Suprapubic skin (tissue), 4 donors: ENCODE data around the gene NRF1. TPM values are rescaled to one million over a fixed set of nuclear protein-coding genes. Genes with fewer than 3 reads are reported as not detected.
A peak's percentile ranks its signal among the peaks of the same experiment; 100 is the strongest.

Source experiments
- DNase-seq, 2 donors: peaks; one replicate each; pipeline ENCODE4 v3.0.0-alpha.2; 2019; ENCODE audit warnings: low spot score in 2 of 2
- H3K27ac ChIP-seq: fragments of 200-600 bp; sonication (generic); one replicate; pipeline ENCODE4 v1.5.1; 2019
- H3K27me3 ChIP-seq: fragments of 200-600 bp; sonication (generic); one replicate; pipeline ENCODE4 v1.5.1; 2019
- H3K36me3 ChIP-seq: fragments of 200-600 bp; sonication (generic); one replicate; pipeline ENCODE4 v1.5.1; 2019
- H3K4me1 ChIP-seq: fragments of 200-600 bp; sonication (generic); one replicate; pipeline ENCODE4 v1.5.1; 2019
- H3K4me3 ChIP-seq: fragments of 200-600 bp; sonication (generic); one replicate; pipeline ENCODE4 v1.5.1; 2019; ENCODE audit warnings: mild to moderate bottlenecking
- H3K9me3 ChIP-seq: fragments of 200-600 bp; sonication (generic); one replicate; pipeline ENCODE4 v1.5.1; 2019
- EP300 ChIP-seq: sonication (generic); formaldehyde crosslinking; IDR thresholded peaks from one replicate; pipeline ENCODE4 v1.6.1; 2017; ENCODE audit warnings: antibody characterized with exemption
- POLR2A ChIP-seq, 2 donors: fragments of 450-650 bp; IDR thresholded peaks; one replicate each; pipeline ENCODE4 v1.6.1; 2017; ENCODE audit warnings: antibody characterized with exemption in 2 of 2, mild to moderate bottlenecking in 2 of 2, moderate library complexity in 2 of 2
- POLR2AphosphoS5 ChIP-seq, 3 donors: sonication (generic); formaldehyde crosslinking; IDR thresholded peaks; one replicate each; pipeline ENCODE4 v1.6.1; 2017; ENCODE audit warnings: antibody characterized with exemption in 3 of 3
- WGBS: methylation state at CpG from one replicate; pipeline ENCODE4 v1.1.5; 2018; 5-methylcytosine and 5-hydroxymethylcytosine counted together
- total RNA-seq, 4 donors: library from RNA; depleted of rRNA; stranded (reverse); fragments of >200 nt; gene quantifications; one replicate each; pipeline ENCODE4 v1.1.0, GENCODE V29; 2016
- TF ChIP-seq, protein P1 (sequence below), 2 donors: fragments of 200-600 bp in 1 of 2; fragments of 450-650 bp in 1 of 2; sonication (generic) in 1 of 2; IDR thresholded peaks; one replicate each; pipeline ENCODE4 v1.5.1; 2016 to 2019; ENCODE audit warnings: antibody characterized with exemption in 2 of 2, mild to moderate bottlenecking in 1 of 2, moderate library complexity in 1 of 2

Gene NRF1
- total RNA-seq, 4 donors from 2014 or later: 11.7 to 33.2 (median 15.5) TPM

DNA sequence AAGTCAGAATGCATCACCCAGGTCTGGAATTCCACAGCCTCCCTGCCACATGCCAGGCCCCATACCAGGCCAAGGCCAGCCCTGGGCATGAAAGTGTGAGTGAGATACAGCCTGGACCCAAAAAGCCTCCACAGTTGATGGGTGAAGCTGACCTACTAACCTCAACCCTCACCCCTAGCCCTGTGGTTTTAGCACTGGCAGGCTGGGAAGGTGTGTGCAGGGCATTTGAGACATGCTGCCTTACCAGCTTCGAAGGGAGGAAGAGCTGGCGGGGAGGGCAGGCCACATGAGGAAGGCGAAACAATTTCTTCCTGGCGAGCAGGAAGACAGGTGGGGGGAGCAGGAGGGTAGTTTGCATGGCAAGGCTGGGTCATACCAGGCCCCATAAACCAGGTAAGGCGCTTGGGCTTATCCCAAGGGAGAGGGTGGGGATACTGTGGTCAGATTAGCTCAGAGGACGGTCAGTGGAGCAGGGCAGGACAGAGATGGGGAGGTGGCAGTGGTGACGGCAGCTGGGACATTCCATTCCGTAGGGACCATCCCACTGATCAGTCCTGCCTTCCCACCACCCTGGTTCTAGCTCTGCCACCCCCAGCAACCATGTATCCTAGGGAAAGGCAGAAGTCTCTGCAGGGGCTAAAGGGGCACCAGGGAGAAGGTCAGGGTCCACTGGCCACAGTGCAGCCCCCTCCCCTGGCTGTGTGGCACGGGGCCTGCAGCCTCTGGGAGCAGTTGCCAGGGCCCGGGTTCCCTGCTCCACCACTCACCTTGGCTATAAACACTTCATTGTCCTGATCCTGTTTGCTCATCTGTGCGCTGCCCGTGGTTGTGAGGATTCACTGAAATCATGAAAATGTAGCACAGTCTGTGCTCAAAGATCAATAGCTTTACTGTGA is 155.8 kb downstream of the NRF1 start:
- Histone ChIP-seq H3K4me3 (no peak overlapping the region), H3K9me3 (no peaks in the 10 kb centered on the region), H3K36me3 (no peaks in the 10 kb centered on the region), H3K27me3 (peaks cover 6% of the 10 kb centered on the region), H3K4me1 (no peaks in the 10 kb centered on the region), H3K27ac (no peak overlapping the region)
- no peak for DNase-seq
- no peak for TF ChIP-seq POLR2AphosphoS5 (IDR thresholded peaks at IDR 0.05)
- TF ChIP-seq, protein P1, sequence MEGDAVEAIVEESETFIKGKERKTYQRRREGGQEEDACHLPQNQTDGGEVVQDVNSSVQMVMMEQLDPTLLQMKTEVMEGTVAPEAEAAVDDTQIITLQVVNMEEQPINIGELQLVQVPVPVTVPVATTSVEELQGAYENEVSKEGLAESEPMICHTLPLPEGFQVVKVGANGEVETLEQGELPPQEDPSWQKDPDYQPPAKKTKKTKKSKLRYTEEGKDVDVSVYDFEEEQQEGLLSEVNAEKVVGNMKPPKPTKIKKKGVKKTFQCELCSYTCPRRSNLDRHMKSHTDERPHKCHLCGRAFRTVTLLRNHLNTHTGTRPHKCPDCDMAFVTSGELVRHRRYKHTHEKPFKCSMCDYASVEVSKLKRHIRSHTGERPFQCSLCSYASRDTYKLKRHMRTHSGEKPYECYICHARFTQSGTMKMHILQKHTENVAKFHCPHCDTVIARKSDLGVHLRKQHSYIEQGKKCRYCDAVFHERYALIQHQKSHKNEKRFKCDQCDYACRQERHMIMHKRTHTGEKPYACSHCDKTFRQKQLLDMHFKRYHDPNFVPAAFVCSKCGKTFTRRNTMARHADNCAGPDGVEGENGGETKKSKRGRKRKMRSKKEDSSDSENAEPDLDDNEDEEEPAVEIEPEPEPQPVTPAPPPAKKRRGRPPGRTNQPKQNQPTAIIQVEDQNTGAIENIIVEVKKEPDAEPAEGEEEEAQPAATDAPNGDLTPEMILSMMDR (IDR thresholded peaks at IDR 0.05): no peak
- no peak for TF ChIP-seq POLR2A (IDR thresholded peaks at IDR 0.05)
- no peak for TF ChIP-seq EP300
- 83% methylated on average over 9 of the region's 12 CpGs for WGBS

DNA sequence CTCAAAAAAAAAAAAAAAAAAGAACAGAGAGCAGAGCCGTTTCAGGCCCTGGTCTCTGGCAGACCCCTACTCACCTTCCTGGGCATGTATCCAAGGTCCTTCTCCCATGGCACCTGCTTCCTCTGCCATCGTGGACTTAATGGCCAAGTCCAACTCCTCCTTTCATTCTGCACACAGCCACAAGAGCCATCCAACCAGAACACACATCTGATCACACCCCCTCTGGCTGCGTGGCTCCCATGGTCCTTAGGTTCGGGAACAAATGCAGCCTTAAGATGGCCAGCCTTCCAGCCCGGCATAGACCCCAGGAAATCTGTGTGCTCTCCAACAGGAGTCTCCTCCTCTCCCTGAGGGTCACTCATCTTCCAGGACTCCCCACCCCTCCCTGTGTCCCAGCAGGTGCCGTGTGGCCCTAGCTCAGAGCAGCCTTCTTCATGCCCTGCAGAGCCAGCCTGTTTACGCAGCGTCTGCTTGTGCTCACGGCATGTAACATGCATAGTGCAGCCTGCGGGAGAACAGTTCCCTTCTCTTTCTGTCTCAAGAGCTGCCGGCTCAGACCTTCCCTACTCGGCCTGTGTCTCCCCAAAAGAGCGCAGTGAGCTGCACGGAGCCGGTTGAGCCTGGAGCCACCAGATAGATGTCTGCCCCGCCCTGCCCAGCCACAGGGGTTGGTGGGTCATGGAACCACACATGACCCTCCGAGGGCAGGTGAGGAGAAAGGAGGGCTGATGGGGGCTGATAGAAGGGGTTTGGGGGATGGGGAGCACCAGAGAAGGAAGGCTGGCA is 157.3 kb downstream of the NRF1 start:
- H3K36me3 ChIP-seq: no peaks in the 10 kb centered on the region
- DNase-seq: no peak
- H3K27ac ChIP-seq: no peak overlapping the region
- peaks cover 6% of the 10 kb centered on the region for H3K27me3 ChIP-seq
- no peaks in the 10 kb centered on the region for H3K9me3 ChIP-seq
- no peak overlapping the region for H3K4me3 ChIP-seq
- TF ChIP-seq, protein P1 (IDR thresholded peaks at IDR 0.05): no peak
- no peak for TF ChIP-seq POLR2A (IDR thresholded peaks at IDR 0.05)
- TF ChIP-seq POLR2AphosphoS5 (IDR thresholded peaks at IDR 0.05): no peak
- TF ChIP-seq EP300: no peak
- H3K4me1 ChIP-seq: no peaks in the 10 kb centered on the region
- WGBS: 87% methylated on average over 12 of the region's 17 CpGs

DNA sequence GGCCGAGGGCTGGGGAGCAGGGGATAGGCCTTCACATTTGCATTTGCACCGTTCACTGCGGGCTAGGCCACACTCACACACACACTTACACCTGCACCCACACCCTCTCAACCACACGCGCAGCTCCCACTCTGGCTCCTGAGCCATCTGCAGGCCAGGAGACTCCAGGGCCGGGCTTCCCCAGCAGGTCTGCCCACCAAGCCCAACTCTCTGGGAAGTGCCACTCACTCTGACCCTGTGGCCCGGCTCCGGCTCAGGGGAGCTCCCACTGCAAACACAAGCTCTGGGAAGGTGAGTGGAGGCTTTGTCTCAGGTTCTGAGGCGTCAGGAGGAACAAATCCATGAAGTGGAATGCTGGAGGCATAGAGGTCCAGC is 157.9 kb downstream of the NRF1 start:
- Histone ChIP-seq H3K4me3 (no peak overlapping the region), H3K9me3 (no peaks in the 10 kb centered on the region), H3K27me3 (peaks cover 6% of the 10 kb centered on the region), H3K4me1 (no peaks in the 10 kb centered on the region), H3K36me3 (no peaks in the 10 kb centered on the region), H3K27ac (no peak overlapping the region)
- 89% methylated on average over 9 of the region's 9 CpGs for WGBS
- DNase-seq: no peak
- TF ChIP-seq, protein P1 (IDR thresholded peaks at IDR 0.05): no peak
- TF ChIP-seq POLR2AphosphoS5 (IDR thresholded peaks at IDR 0.05): no peak
- TF ChIP-seq EP300: no peak
- no peak for TF ChIP-seq POLR2A (IDR thresholded peaks at IDR 0.05)

DNA sequence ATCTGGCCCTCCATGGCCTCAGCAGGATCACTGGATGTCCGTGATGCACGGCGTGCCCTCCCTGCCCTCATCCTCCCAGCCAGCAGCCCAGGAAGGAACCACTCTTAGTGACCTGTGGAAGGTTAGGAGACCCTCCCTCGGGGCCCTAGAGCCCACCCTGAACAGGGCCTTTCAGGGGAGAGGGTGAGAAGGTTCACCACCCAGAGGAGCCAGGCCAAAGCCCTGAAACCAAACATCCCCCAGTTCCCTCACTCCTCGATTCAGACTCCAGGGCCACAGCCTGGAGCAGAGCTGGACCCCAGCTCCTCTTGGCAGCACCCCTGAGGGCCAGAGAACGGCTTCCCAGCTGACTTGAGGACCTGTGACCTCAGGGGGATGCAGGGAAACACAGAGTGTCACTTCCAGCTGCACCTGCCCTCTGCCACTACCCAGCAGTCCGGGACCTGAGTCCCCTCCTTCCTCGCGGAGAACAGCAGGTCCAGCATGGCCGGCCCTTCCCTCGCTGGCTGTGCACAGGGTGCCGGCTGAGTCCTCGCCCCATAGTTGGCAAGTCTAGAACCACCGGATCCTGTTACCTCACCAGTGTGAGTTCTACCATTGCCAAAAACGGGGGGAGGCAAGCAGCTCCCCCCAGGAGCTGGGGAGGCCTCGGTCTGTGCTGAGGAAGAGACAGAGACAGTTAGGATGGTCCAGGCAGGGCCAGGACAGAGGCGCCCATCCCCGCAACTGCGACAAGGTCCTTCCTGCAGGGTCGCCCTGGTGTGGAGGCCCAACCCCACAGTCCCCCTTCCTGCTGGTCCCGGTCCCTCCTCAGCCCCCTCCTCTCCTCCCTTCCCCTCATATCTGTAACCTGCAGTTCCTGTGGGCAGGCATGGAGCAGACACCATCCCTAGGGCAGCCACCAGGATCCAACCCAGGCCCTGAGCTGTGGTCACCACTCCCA is 158.6 kb downstream of the NRF1 start:
- DNase-seq: peak in 1 of 2 donors; percentile 55
- no peaks in the 10 kb centered on the region for H3K4me1 ChIP-seq
- no peak overlapping the region for H3K27ac ChIP-seq
- WGBS: 89% methylated on average over 10 of the region's 21 CpGs
- no peak for TF ChIP-seq POLR2AphosphoS5 (IDR thresholded peaks at IDR 0.05)
- TF ChIP-seq, protein P1 (IDR thresholded peaks at IDR 0.05): no peak
- no peak for TF ChIP-seq POLR2A (IDR thresholded peaks at IDR 0.05)
- TF ChIP-seq EP300: no peak
- peaks cover 6% of the 10 kb centered on the region for H3K27me3 ChIP-seq
- H3K9me3 ChIP-seq: no peaks in the 10 kb centered on the region
- H3K36me3 ChIP-seq: no peaks in the 10 kb centered on the region
- H3K4me3 ChIP-seq: no peak overlapping the region
